Loucy (cell line): ENCODE results near the gene ACVR2B.
"Not testable (repeated sequence)": the region's sequence is repeated elsewhere in the genome, so short reads cannot be mapped to it uniquely, and the experiment has no call there.

Experiments used
- EZH2phosphoT487 ChIP-seq: fragments of 200-600 bp; IDR thresholded peaks from 2 replicates; pipeline ENCODE4 v1.6.1; 2018; ENCODE audit warnings: antibody characterized with exemption, mild to moderate bottlenecking, moderate library complexity, borderline replicate concordance
- TF ChIP-seq, protein P1 (sequence below): fragments of 200-600 bp; sonication (generic); conservative IDR thresholded peaks from 2 replicates; pipeline ENCODE4 v1.5.1; 2014; ENCODE audit warnings: mild to moderate bottlenecking, antibody characterized with exemption, low read length

- TF ChIP-seq, protein P1, sequence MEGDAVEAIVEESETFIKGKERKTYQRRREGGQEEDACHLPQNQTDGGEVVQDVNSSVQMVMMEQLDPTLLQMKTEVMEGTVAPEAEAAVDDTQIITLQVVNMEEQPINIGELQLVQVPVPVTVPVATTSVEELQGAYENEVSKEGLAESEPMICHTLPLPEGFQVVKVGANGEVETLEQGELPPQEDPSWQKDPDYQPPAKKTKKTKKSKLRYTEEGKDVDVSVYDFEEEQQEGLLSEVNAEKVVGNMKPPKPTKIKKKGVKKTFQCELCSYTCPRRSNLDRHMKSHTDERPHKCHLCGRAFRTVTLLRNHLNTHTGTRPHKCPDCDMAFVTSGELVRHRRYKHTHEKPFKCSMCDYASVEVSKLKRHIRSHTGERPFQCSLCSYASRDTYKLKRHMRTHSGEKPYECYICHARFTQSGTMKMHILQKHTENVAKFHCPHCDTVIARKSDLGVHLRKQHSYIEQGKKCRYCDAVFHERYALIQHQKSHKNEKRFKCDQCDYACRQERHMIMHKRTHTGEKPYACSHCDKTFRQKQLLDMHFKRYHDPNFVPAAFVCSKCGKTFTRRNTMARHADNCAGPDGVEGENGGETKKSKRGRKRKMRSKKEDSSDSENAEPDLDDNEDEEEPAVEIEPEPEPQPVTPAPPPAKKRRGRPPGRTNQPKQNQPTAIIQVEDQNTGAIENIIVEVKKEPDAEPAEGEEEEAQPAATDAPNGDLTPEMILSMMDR = not testable (repeated sequence)
- TF ChIP-seq EZH2phosphoT487 = not testable (repeated sequence)
Measured at GRCh38 chr3:38443205-38443604, 10.5 kb upstream of the ACVR2B start.
